GM11168 (cell line): ENCODE measurements around the gene NECAB2.

Experiments used
- in situ Hi-C: fragments of 300-500 bp; cut with MboI; formaldehyde crosslinking; loops from one replicate; pipeline ENCODE4 v1.12.0; 2022; ENCODE audit warnings: low sequenced_read_pairs; ENCODE audit not compliant: unreplicated experiment

NECAB2 gene

GRCh38 chr16:83973581-83974385, 5.7 kb downstream of the NECAB2 start:
- in situ Hi-C loops = loop anchor here (25.0 kb wide), 2 partner anchors 89 to 214 kb away; partner anchors contain the start of genes ADAD2 and TAF1C

GRCh38 chr16:83974475-83974874, 6.4 kb downstream of the NECAB2 start:
- in situ Hi-C loops = loop anchor here (25.0 kb wide), 2 partner anchors 88 to 213 kb away; partner anchors contain the start of genes ADAD2 and TAF1C

GRCh38 chr16:83975590-83976260, 7.7 kb downstream of the NECAB2 start:
- in situ Hi-C loops = no loop called here

DNA sequence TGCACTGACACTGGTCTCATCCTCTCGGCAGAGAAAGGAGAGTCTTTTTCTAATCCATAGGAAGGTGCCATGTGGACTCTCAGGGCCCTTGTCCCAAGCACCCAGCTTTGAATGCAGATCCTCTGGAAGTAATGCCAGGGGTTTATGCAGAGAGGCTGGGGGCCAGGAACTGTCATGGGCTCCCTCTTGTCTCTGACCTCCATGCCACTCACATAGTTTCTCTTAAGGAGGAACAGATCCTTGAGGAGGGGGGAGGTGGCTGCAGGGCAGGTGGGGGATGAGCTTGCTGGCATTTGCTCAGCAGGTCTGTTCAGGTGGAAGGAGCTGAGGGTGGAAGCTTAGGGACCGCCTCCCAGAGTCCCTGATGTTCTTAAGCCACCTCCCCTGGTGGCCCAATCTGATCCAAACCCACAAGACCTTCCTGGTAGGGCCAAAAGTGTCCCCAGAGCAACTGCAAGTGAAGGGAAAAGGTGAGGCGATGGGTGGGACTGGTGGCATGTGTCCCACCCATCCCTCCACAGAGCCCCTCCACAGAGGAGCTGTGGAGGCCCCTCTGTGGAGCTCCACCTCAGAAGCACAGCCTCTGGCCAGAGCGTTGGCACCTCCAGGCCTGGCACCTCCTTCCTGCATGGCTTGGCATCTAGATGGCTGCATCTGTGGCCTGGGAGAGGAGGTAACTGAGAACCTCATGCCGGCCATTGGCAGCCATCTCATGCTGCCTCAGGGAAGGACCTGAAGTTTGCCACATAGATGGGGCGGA, 9.2 kb downstream of the NECAB2 start:
- in situ Hi-C loops = no loop called here

GRCh38 chr16:83978401-83978904, 10.4 kb downstream of the NECAB2 start:
- in situ Hi-C loops = no loop called here

GRCh38 chr16:83979441-83979840, 11.4 kb downstream of the NECAB2 start:
- in situ Hi-C loops = no loop called here

DNA sequence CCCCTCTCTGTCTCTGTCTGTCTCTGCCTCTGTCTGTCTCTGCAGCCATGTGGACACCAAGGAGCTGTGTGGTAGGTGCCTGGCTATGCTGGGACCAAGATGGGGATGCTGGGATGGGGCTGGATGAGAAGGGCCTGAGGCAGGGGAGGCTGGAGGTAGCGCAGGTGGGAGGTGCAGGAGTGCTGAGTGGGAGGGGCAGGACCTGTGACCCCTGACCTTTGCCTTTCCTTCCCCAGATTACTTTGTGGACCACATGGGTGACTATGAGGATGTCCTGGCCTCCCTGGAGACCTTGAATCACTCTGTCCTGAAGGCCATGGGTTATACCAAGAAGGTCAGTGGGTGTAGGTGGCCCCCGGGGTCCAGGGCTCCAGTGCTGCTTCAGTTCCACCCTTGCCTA, 12.8 kb downstream of the NECAB2 start:
- in situ Hi-C loops = no loop called here

GRCh38 chr16:83981799-83982198, 13.8 kb downstream of the NECAB2 start:
- in situ Hi-C loops = no loop called here

DNA sequence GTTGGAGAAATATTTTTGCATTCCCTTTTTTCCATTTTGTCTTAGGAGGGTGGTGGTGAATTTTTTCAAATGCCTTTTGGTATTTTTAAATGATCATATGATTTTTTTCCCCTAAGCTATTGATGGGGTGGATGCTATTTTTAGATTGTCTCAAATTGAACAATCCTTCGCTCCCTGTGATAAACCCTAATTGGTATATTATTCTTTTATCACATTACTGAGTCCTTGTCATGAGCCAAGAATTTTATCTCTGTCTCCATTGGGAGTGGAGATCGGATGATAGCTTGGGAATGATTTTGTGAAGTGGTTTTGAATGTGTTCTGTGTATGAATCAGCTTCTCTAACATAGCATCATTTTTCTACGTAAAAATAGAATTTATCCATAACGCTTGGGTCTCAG, 15.4 kb downstream of the NECAB2 start:
- in situ Hi-C loops = no loop called here

DNA sequence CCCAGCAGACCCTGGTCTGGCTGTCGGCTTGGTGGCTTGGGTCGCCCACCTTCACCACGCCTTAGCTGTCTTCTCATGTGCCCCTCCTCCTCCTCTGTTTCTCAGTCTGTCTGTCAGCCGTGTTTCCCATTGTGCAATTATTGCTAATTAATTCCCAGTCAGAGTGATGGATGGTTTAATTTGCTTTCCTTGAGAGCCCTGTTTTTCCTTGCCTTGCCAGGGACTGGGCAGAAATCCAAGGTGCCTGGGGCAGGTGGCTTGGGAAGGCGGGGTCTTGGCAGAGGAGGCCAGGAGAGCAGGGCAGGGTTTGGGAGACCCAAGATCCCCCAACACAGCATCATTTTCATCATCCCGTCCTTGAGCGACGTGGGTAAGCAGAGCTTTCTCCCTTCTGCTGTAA, 21.3 kb downstream of the NECAB2 start:
- in situ Hi-C loops = no loop called here

- in situ Hi-C loops = no loop called here
Observed at GRCh38 chr16:83990492-83990891, 22.4 kb downstream of the NECAB2 start.

DNA sequence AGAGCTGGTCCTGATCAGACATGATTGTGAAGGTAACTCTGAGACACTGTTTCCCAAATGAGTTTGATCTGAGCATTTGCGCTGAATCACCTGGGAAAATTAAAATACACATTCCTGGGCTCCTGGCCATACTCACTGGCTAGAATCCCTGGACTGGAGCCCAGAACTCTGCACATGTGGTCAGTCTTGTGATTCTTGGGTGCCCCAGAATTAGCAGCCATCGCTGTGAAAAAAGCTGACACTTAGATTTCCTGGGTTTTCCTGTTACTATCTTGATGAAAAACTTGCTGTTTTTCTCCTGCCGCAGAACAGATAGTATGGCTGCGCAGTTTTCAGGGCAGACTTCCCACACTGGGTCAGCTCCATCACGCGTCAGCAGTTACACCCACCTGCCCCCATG, 24.6 kb downstream of the NECAB2 start:
- in situ Hi-C loops = no loop called here

DNA sequence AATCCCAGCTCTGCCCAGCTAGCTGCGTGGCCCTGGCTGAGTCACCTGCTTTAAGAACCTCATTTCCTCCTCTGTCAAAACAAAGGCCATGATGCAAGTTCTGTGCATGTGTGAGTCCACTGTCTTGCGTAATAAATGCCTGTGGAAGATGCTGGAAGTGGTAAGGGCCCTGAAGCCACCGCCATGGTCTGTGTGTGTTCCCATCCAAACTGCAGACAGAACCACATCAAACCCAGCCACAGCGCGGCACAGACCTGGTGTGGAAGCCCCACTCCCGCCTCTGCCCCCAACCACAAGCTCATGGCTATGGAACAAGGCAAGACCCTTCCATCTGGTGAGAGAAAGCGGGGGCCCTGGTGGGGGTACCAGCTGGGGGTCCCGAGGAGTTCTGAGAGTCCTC, 26.0 kb downstream of the NECAB2 start:
- in situ Hi-C loops = no loop called here

DNA sequence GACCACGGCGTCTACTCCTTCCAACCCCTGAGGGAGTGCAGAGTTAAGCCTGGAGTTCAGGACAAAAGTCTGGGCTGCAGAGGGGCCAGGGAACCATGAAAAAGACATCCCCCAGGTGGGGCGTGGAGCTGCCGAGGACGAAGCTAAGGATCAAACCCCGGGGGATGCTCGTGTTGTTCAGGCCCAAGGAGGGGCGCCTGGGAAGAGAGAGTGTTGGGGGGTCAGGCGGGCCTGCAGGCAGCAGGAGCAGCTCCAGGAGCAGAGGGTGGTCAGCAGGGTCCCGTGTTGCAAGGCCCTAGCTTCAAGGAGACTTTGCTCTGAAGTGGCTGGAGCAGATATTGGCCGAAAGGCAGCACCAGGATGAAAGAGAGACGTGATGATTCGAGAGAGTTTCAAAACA, 26.7 kb downstream of the NECAB2 start:
- in situ Hi-C loops = no loop called here

DNA sequence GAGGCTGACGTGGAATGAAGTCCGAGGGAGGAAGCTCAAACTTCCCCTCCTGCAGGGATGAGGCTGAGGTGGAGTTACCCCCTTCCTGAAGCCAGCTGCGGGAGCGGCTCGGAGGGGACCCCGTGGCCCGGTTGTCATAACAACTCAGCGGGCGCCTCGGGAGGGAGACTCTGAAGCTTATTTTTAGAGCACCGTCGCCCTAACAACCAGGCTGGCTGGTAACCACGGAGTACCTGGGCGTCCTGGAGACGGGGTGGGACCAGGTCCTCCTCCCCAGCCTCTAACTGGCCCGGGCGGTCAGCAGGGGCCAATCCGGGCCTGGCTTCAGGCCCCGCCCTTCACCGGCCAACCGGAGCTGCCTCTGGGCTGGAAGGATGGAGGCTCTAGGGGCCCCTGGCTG, 27.7 kb downstream of the NECAB2 start:
- in situ Hi-C loops = no loop called here

- in situ Hi-C loops = no loop called here
Observed at GRCh38 chr16:83996481-83997252, 28.6 kb downstream of the NECAB2 start.

DNA sequence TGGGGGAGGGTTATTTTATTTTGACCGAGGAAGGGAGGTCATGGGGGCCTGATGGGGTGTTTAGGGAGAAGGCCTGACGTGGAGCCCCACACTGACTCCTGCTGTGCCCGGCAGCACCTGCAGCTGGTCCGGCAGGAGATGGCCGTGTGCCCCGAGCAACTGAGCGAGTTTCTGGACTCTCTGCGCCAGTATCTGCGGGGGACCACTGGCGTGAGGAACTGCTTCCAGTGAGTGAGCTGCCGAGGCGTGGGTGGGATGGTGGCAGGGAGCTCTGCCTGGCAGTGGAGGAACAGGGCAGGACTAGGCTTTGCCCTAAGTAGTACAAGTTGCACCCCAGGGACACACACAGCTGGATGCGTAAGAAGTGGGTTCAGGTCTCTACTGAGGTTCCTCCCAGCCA, 30.0 kb downstream of the NECAB2 start:
- in situ Hi-C loops = no loop called here

GRCh38 chr16:84000989-84001642, 33.1 kb downstream of the NECAB2 start:
- in situ Hi-C loops = no loop called here

DNA sequence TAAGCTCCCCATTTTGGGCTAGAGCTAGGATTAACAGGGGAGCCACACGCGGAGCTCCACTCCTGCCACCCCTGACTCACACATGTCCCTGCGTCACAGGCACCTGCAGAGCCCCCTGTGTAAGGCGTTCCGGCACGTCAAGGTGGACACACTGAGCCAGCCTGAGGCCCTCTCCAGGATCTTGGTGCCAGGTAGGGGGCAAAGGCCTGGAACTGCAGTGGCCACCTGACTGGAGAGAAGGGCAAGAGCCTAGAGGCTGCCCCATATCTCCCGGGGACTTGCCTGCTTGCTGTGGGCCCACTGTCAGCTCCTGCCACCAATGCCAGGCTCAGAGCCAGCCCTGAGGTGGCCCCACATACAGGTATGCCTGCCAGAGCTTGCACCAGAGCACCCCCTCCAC, 33.7 kb downstream of the NECAB2 start:
- in situ Hi-C loops = no loop called here

- in situ Hi-C loops = no loop called here
Observed at GRCh38 chr16:84003038-84003437, 35.0 kb downstream of the NECAB2 start.
